HepG2 (cell line): ENCODE results near the gene DQX1. TPM values are rescaled to one million over a fixed set of nuclear protein-coding genes. Genes with fewer than 3 reads are reported as not detected.

Experiments used
- BRF2 ChIP-seq: sonication (generic); formaldehyde crosslinking; IDR thresholded peaks from 2 replicates; pipeline ENCODE4 v1.8.1; 2022; ENCODE audit warnings: mild to moderate bottlenecking, missing genetic modification reagents
- CREB3 ChIP-seq: sonication (generic); formaldehyde crosslinking; IDR thresholded peaks from 2 replicates; pipeline ENCODE4 v1.5.0; 2020; ENCODE audit warnings: missing genetic modification reagents
- GABPA ChIP-seq, 2 experiments: IDR thresholded peaks; 2 replicates each; pipeline ENCODE4 v1.6.1; 2011 to 2016; ENCODE audit warnings: low read depth in 2 of 2, low read length in 1 of 2, missing biosample characterization in 1 of 2, missing genetic modification characterization in 1 of 2
- GATAD2A ChIP-seq: IDR thresholded peaks from 2 replicates; pipeline ENCODE4 v1.6.1; 2016
- HHEX ChIP-seq: IDR thresholded peaks from 2 replicates; pipeline ENCODE4 v1.6.1; 2016; ENCODE audit warnings: control low read depth
- HMGXB4 ChIP-seq, 2 experiments: sonication (generic) in 1 of 2; formaldehyde crosslinking in 1 of 2; IDR thresholded peaks; 2 replicates each; pipeline versions ENCODE4 v1.4.0 to v1.6.1; 2018 to 2020; ENCODE audit warnings: missing genetic modification reagents in 2 of 2, borderline replicate concordance in 1 of 2, low read depth in 1 of 2, mild to moderate bottlenecking in 1 of 2, missing biosample characterization in 1 of 2
- KLF16 ChIP-seq, 2 experiments: sonication (generic) in 1 of 2; formaldehyde crosslinking in 1 of 2; IDR thresholded peaks; 2 replicates each; pipeline versions ENCODE4 v1.6.1 to v1.8.0; 2016 to 2023; ENCODE audit warnings: missing genetic modification reagents in 2 of 2, missing compliant biosample characterization in 1 of 2
- MAZ ChIP-seq, 2 experiments: sonication (generic) in 1 of 2; formaldehyde crosslinking in 1 of 2; IDR thresholded peaks; 2 replicates each; pipeline versions ENCODE4 v1.5.0 to v1.6.1; 2012 to 2020; ENCODE audit warnings: low read depth in 2 of 2, mild to moderate bottlenecking in 2 of 2, borderline replicate concordance in 1 of 2, improper control_type of control experiment in 1 of 2, low read length in 1 of 2, missing genetic modification reagents in 1 of 2, moderate library complexity in 1 of 2
- RXRB ChIP-seq: IDR thresholded peaks from 2 replicates; pipeline ENCODE4 v1.6.1; 2016; ENCODE audit warnings: borderline replicate concordance, missing genetic modification reagents, missing compliant biosample characterization
- SALL2 ChIP-seq: sonication (generic); formaldehyde crosslinking; IDR thresholded peaks from 2 replicates; pipeline ENCODE4 v1.8.1; 2023; ENCODE audit warnings: mild to moderate bottlenecking, missing genetic modification reagents, inconsistent platforms
- SMARCC2 ChIP-seq: fragments of 450-650 bp; IDR thresholded peaks from 2 replicates; pipeline ENCODE4 v1.6.1; 2017; ENCODE audit warnings: antibody characterized with exemption, mild to moderate bottlenecking
- TOE1 ChIP-seq: sonication (generic); formaldehyde crosslinking; IDR thresholded peaks from 2 replicates; pipeline ENCODE4 v1.4.0; 2020; ENCODE audit warnings: mild to moderate bottlenecking, missing genetic modification reagents
- ZNF138 ChIP-seq: sonication (generic); formaldehyde crosslinking; IDR thresholded peaks from 2 replicates; pipeline ENCODE4 v1.5.0; 2020; ENCODE audit warnings: mild to moderate bottlenecking, low read depth, missing genetic modification reagents
- ZNF562 ChIP-seq: sonication (generic); formaldehyde crosslinking; IDR thresholded peaks from 2 replicates; pipeline ENCODE4 v1.8.0; 2022; ENCODE audit warnings: missing genetic modification reagents, borderline replicate concordance
- polyA plus RNA-seq, 8 experiments: library from polyadenylated mRNA; depleted of rRNA in 3 of 8; stranded (reverse) in 7 of 8; unstranded in 1 of 8; fragments of >200 nt; fragmentation: Illumina TruSeq in 4 of 8; extraction: Trizol in 4 of 8; gene quantifications; 2 replicates each; pipeline versions ENCODE4 v1.2.1 to v1.2.3, GENCODE V29; 2011 to 2016; ENCODE audit warnings: low read depth in 4 of 8, missing spikeins in 1 of 8, mixed read lengths in 1 of 8; ENCODE audit not compliant: insufficient read depth in 1 of 8
- total RNA-seq, 5 experiments: library from RNA; depleted of rRNA; stranded (reverse); fragments of >200 nt; fragmentation: Illumina TruSeq; extraction: Trizol; gene quantifications; 2 replicates each; pipeline ENCODE4 v1.2.3, GENCODE V29; 2016; ENCODE audit warnings: low read depth in 1 of 5
- TF ChIP-seq, protein P1 (sequence below): sonication (generic); formaldehyde crosslinking; IDR thresholded peaks from 2 replicates; pipeline ENCODE4 v1.4.0; 2020; ENCODE audit warnings: mild to moderate bottlenecking, missing genetic modification reagents, borderline replicate concordance
- TF ChIP-seq, protein P2 (sequence below): sonication (generic); formaldehyde crosslinking; IDR thresholded peaks from 2 replicates; pipeline ENCODE4 v1.8.0; 2022; ENCODE audit warnings: low read depth, missing genetic modification reagents

The DQX1 gene
- total and polyA plus RNA-seq, 2 of the 13 experiments (the other 11 are each of a cell fraction or from before 2014, with no cell fraction given) = 27.6 to 89.8 TPM

- TF ChIP-seq HMGXB4 (CRISPR knock-in tag; IDR thresholded peaks at IDR 0.05; ENCODE audit: borderline replicate concordance in 1 of 2, low read depth in 1 of 2) (no peak), SALL2 (CRISPR knock-in tag) (0 out of 2 replicates have a peak, but pooled peaks have one; percentile 39), GATAD2A (CRISPR knock-in tag) (peak; percentile 99), HHEX (CRISPR knock-in tag) (peak; percentile 74), MAZ (IDR thresholded peaks at IDR 0.05; ENCODE audit: borderline replicate concordance, low read depth, low read length) (no peak), MAZ (CRISPR knock-in tag; IDR thresholded peaks at IDR 0.05; ENCODE audit: low read depth) (peak; percentile 65), RXRB (CRISPR knock-in tag) (peak; percentile 81; the same call in 1 of the 2 replicates), ZNF562 (CRISPR knock-in tag) (0 out of 2 replicates have a peak, but pooled peaks have one; percentile 25), SMARCC2 (no peak), BRF2 (CRISPR knock-in tag) (peak; percentile 89), TOE1 (CRISPR knock-in tag) (peak; percentile 36), CREB3 (no peak), GABPA (IDR thresholded peaks at IDR 0.05; ENCODE audit: low read depth, low read length) (no peak), GABPA (CRISPR knock-in tag; IDR thresholded peaks at IDR 0.05; ENCODE audit: low read depth) (peak; percentile 36), KLF16 (CRISPR knock-in tag; IDR thresholded peaks at IDR 0.05) (peak in 1 of 2 experiments; percentile 70; a peak in 1 of 4 replicates), ZNF138 (no peak)
- TF ChIP-seq, protein P1, sequence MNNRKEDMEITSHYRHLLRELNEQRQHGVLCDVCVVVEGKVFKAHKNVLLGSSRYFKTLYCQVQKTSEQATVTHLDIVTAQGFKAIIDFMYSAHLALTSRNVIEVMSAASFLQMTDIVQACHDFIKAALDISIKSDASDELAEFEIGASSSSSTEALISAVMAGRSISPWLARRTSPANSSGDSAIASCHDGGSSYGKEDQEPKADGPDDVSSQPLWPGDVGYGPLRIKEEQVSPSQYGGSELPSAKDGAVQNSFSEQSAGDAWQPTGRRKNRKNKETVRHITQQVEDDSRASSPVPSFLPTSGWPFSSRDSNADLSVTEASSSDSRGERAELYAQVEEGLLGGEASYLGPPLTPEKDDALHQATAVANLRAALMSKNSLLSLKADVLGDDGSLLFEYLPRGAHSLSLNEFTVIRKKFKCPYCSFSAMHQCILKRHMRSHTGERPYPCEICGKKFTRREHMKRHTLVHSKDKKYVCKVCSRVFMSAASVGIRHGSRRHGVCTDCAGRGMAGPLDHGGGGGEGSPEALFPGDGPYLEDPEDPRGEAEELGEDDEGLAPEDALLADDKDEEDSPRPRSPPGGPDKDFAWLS (CRISPR knock-in tag) = no peak
- TF ChIP-seq, protein P2, sequence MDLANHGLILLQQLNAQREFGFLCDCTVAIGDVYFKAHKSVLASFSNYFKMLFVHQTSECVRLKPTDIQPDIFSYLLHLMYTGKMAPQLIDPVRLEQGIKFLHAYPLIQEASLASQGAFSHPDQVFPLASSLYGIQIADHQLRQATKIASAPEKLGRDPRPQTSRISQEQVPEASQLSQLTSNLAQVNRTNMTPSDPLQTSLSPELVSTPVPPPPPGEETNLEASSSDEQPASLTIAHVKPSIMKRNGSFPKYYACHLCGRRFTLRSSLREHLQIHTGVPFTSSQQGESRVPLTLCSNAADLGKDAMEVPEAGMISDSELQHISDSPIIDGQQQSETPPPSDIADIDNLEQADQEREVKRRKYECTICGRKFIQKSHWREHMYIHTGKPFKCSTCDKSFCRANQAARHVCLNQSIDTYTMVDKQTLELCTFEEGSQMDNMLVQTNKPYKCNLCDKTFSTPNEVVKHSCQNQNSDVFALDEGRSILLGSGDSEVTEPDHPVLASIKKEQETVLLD (CRISPR knock-in tag) = 0 out of 2 replicates have a peak, but pooled peaks have one; percentile 27
These were observed 37.2 kb downstream of the DQX1 start (continued) for GRCh38 chr2:74488643-74489481.
